Activated CD4-positive, alpha-beta T cell treated with anti-CD3 and anti-CD28 coated beads, Interleukin-2, amount 50 U/mL, for 4 hours (primary cell): ENCODE results near the gene PDE9A.

Experiments used
- DNase-seq, 2 experiments: peaks; one replicate each; pipeline ENCODE4 v3.0.0-alpha.2; 2020

The PDE9A gene

GRCh38 chr21:42658320-42659105 is 5.1 kb downstream of the PDE9A start:
- DNase-seq, result no peak

DNA sequence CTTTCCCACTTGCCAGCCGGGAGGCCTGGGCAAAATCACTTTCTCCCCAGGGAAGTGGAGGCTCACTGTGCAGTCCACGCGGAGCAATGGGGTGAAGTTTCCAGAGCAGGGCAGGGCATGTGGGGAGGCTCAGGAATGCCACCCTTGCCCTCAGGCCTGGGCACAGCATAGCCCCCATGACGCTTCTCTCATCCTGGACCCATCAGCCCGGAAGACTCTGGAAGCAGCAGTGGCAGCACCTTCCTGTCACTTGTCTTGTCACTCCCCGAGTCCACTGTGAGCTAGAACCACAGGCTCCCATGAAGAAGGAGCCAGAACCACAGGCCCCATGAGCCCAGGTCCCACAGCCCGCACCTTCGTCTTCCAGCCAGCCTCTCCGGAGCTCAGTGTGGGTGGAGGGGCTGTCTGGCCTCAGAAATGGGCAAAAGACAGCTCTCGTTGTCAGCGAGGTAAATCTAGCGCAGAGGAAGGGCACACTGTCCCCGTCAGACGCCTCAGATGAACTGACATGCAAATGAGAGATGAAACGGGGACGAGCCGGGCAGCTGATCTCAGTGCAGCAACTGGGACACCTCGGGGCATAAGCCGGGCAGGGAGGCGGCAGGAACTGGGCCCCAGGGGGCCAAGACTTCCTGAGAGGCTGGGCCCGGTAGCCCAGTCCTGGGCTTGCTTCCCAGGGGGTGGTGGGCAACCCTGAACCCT is 6.1 kb downstream of the PDE9A start:
- no peak for DNase-seq

GRCh38 chr21:42660118-42660470 is 6.7 kb downstream of the PDE9A start:
- DNase-seq, result no peak

GRCh38 chr21:42661688-42662429 is 8.4 kb downstream of the PDE9A start:
- DNase-seq, result no peak

DNA sequence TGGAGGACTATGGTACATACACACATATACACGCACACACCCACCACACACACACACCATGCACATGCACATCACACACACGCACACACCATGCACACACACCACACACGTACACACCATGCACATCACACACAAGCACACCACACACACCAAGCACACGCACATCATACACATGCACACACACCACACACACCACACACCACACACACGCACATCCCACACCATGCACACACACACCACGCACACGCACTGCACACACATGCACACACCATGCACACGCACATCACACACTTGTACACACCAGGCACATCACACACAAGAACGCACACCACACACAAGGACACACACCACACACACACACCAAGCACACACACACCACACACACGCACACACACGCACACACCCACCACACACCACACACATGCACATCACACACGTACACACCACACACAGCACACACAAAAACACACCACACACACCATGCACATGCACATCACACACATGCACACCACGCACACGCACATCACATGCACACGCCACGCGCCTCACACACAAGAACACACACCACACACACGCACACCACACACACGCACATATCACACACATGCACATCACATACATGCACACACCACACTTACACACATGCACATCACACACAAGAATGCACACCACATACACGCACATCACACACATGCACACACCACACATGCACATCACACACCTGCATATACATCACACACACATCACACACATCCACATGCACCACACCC is 9.2 kb downstream of the PDE9A start:
- no peak for DNase-seq

DNA sequence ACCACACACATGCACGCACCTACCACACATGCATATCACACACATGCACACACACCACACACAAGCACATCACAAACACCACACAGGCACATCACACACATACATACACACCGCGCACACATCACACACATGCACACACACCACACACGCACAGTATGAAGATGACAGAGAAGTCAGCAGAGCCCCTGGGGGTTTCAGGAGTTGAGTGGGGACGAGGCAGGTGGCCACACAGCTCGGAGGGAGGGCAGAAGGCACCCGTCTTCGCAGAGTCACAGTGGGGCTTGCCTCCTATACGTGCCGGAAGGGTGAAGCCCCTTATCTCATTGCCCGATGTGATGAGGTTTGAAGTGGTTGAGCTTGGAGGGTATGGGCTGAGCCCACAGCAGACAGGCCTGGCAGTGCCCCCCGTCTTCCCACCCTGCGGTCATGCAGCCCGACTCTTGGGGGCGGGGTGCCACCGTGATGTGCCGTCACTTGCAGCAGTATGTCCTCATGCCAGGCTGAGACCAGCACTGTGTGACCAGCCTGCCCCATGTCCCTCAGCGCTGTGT is 9.9 kb downstream of the PDE9A start:
- DNase-seq, result no peak

- DNase-seq, result no peak
Observed at GRCh38 chr21:42663860-42664535, 10.6 kb downstream of the PDE9A start.

DNA sequence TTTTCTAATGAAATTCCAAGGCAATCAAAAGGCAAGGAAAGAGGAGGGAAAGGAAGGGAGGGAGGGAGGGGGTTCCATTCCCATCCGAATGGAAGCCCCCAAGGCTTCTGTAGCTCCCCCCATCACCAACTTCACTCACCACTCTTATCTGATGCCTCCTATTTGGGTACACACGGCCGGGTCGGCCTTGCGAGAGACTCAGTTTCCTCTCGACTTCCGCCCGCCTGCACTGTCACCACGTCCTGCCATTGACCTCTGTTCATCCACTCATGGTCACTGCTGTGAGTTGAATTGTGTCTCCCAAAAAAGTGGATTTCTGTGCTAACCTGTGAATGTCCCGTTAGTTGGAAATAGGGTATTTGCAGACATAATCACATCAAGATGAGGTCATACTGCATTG is 11.2 kb downstream of the PDE9A start:
- DNase-seq, result no peak

DNA sequence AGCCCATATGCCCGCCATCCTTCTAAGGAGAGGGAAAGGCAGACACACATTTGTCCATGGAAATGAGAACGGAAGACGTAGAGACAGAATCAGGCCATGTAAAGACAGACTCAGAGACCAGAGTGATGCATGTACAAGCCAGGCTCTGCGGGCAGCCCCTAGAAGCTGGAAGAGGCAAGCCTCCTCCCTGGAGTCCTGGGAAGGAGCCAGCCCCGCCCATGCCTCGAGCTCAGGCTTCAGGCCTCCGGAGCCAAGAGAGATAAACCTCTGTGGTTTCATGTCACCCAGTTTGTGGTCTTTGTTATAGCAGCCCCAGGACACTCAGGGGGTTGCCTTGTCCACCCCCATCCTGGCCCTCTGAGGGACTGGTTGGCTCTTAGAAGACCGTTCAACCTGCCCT is 11.6 kb downstream of the PDE9A start:
- no peak for DNase-seq

- no peak for DNase-seq
Observed at GRCh38 chr21:42665484-42665883, 12.1 kb downstream of the PDE9A start.

DNA sequence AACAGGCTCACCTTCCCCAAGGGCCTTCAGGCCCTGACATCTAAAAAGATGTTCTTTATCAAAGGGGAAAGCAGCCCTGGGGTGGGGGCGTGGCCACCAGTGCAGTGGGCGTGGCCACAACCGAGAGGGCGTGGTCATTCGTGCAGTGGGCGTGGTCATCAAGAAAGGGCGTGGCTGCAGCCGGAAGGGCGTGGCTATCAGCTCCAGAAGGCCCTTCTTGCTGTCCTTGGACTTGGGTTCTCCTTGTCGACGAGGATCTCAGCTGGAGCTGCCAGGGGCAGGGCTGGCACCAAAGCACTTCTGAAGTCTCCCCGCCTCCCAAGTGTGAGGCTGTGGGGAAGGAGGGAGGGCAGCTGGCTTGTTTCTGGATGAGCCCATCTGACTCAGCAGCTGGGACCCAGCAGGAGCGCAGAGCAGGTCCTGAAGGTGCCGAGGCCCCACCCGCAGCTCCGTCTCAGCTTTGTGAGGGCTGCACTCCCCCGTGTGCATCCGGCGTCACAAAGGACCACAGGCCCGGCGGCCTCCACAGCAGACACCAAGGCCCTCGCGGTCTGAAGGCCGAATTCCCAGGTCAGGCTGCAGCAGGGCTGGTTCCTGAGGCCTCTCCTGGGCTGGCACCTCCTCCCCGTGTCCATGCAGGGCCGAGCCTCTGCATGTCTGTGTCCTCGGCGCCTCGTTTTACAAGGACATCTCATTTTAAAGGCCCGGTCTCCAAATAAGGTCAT is 12.8 kb downstream of the PDE9A start:
- DNase-seq, result no peak

- no peak for DNase-seq
Observed at GRCh38 chr21:42666925-42667324, 13.5 kb downstream of the PDE9A start.

- no peak for DNase-seq
Observed at GRCh38 chr21:42668298-42668992, 15.0 kb downstream of the PDE9A start.

DNA sequence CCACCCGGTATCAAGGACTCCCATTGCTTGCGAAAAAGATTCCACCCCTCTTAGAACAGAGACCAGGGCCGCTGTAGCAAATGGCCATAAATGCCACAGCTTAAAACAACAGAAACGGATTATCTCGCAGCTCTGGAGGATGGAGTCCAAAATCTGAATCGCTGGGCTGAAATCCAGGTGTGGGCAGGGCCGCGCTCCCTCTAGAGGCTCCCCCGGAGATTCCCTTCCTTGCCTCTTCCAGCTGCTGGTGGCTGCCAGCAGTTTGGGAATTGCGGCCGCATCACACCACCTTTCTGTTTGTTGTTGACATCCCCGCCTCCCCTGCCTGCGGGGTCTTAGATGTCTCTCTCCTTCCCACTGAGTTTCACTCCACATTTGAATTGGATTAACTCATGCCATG is 15.6 kb downstream of the PDE9A start:
- DNase-seq, result no peak

DNA sequence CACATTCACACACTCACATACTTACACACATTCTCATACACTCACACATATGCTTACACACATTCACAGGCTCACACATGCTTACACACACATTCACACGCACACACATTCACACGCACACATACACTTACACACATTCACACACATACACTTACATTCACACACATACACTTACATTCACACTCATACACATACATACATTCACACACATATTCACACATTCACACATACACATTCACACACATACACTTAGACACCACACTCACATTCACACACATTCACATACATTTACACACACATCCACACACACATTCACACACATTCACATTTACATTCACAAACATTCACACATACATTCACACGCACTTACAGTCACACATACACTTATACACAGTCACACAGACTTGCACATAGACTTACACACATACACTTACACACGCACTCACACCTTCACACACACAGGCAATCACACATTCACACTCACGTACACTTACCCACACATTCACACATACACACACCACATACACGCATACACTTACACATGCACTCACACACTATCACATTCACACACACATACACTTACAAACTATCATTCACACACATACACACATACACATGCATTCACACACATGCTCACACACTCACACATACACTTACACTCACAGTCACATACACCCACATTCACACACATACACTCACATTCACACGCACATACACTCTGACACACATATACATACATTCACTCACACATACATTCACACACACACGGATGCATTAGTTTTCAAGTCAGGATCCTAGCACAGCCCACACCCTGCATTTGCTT is 16.8 kb downstream of the PDE9A start:
- DNase-seq, result no peak

- no peak for DNase-seq
Observed at GRCh38 chr21:42670884-42671283, 17.5 kb downstream of the PDE9A start.

- DNase-seq, result no peak
Observed at GRCh38 chr21:42671778-42672593, 18.6 kb downstream of the PDE9A start.

DNA sequence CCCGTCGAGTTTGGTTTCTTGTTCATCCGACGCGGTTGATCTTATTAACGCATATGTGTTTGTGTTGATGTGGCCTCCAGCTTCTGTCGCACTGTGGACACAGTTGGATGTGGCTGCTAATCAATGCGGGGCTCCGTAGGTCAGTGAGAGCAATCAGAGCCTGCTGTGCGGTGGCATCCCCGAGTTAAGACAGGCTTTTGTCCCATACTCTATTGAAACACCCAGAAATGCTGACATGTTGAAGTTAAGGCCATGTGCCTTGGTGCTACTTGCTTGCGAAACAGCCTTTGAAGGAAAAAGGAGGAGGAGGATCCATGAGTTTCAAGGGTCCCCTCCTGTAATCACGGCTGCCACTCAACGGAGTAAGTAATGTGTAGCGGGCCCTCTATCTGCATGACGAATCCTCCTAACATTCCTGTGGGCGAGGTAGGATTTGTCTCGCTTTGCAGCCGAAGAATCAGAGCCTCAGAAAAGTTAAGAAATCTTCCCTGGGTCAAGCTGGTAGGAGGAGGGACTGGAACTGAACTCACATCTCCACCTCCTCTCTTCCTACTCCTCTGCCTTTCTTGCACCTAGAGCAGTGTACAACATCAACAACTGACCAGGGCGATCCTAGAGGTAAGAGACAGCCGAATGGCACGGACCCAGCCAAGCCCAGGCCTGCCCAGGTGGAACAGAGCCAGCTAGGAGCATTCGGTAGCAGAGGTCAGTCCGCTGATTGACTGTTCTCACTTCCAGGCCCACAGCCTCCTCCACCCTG is 19.5 kb downstream of the PDE9A start:
- no peak for DNase-seq
